SU-DHL-6 (cell line): ENCODE results near the gene DPH2.

Experiments
- EZH2phosphoT487 ChIP-seq: fragments of 200-600 bp; sonication (generic), shearing (Covaris generic); conservative IDR thresholded peaks from 2 replicates; pipeline ENCODE4 v1.6.1; 2018; ENCODE audit warnings: mild to moderate bottlenecking, antibody characterized with exemption, low read length, moderate library complexity, mixed read lengths
- TF ChIP-seq, protein P1 (sequence below): fragments of 200-600 bp; sonication (generic); IDR thresholded peaks from one replicate; pipeline ENCODE4 v1.5.1; 2017; ENCODE audit warnings: antibody characterized with exemption, mild to moderate bottlenecking, low read length, moderate library complexity; ENCODE audit not compliant: insufficient read depth, poor library complexity, severe bottlenecking

DNA sequence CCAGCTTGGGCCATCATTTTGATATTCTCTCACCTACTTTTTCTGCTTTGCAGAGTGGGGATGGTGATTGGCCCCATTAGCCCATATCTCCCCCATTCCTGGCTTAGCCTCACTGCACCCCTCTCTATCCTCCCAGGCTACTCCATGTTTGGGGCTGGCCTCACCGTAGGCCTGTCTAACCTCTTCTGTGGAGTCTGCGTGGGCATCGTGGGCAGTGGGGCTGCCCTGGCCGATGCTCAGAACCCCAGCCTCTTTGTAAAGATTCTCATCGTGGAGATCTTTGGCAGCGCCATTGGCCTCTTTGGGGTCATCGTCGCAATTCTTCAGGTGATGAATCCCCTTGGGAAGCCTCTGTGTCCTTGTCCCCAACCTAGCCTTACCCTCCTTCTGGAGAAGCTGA, 7.1 kb downstream of the DPH2 start:
- TF ChIP-seq, protein P1, sequence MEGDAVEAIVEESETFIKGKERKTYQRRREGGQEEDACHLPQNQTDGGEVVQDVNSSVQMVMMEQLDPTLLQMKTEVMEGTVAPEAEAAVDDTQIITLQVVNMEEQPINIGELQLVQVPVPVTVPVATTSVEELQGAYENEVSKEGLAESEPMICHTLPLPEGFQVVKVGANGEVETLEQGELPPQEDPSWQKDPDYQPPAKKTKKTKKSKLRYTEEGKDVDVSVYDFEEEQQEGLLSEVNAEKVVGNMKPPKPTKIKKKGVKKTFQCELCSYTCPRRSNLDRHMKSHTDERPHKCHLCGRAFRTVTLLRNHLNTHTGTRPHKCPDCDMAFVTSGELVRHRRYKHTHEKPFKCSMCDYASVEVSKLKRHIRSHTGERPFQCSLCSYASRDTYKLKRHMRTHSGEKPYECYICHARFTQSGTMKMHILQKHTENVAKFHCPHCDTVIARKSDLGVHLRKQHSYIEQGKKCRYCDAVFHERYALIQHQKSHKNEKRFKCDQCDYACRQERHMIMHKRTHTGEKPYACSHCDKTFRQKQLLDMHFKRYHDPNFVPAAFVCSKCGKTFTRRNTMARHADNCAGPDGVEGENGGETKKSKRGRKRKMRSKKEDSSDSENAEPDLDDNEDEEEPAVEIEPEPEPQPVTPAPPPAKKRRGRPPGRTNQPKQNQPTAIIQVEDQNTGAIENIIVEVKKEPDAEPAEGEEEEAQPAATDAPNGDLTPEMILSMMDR: no peak
- no peak for TF ChIP-seq EZH2phosphoT487
